Activated effector memory CD4-positive, alpha-beta T cell treated with anti-CD3 and anti-CD28 coated beads, Interleukin-2, amount 50 U/mL, for 16 hours (primary cell): ENCODE data around the gene PCDHA1.

Source experiments
- DNase-seq: peaks from one replicate; pipeline ENCODE4 v3.0.0-alpha.2; 2020

Gene PCDHA1

GRCh38 chr5:141051521-141051866 is 265.6 kb downstream of the PCDHA1 start:
- DNase-seq, result no peak
